Testis (tissue), 2 donors: ENCODE results near the gene LHX4.

Source experiments
- CTCF ChIP-seq, 3 experiments: fragments of 450-650 bp in 2 of 3; fragments of 200-600 bp in 1 of 3; sonication (generic) in 1 of 3; IDR thresholded peaks; one replicate each; pipeline ENCODE4 v1.5.1; 2016 to 2019; ENCODE audit warnings: antibody characterized with exemption in 3 of 3, mild to moderate bottlenecking in 2 of 3, moderate library complexity in 1 of 3
- POLR2A ChIP-seq: fragments of 450-650 bp; IDR thresholded peaks from one replicate; pipeline ENCODE4 v1.6.1; 2017; ENCODE audit warnings: antibody characterized with exemption, mild to moderate bottlenecking, moderate library complexity

GRCh38 chr1:180227861-180228647, 2.0 kb upstream of the LHX4 start:
- TF ChIP-seq CTCF (IDR thresholded peaks at IDR 0.05) (no peak), POLR2A (no peak)
